MCF 10A (cell line): ENCODE measurements around the gene FBXL19. TPM values are rescaled to one million over a fixed set of nuclear protein-coding genes. Genes with fewer than 3 reads are reported as not detected.

ENCODE experiments used
- BruUV-seq: library from RNA; stranded (reverse); fragments of 400-500 nt; replicated peaks from 2 replicates; lab custom pipeline; 2021; lab: Mats Ljungman, UMichigan
- CTCF ChIA-PET: fragments of 300-600 bp; sonication (Branson Sonifier 250); formaldehyde crosslinking; extraction: SDS; loops from one replicate; lab custom pipeline; 2021; ENCODE audit warnings: antibody characterized with exemption, inconsistent platforms; lab: Yijun Ruan, JAX
- POLR2A ChIA-PET: fragments of 300-600, 350-650 bp; sonication (Branson Sonifier 250); formaldehyde crosslinking; extraction: SDS; loops from one replicate; lab custom pipeline; 2020; ENCODE audit warnings: antibody characterized with exemption, inconsistent platforms; lab: Yijun Ruan, JAX
- DNase-seq: peaks from one replicate; pipeline ENCODE4 v3.0.0-alpha.2; 2018; ENCODE audit not compliant: unreplicated experiment
- H3K27ac Mint-ChIP-seq: one replicate; pipeline ENCODE4 v1.8.0; 2022; ENCODE audit warnings: mild to moderate bottlenecking, low read depth, mixed read lengths; ENCODE audit not compliant: unreplicated experiment
- H3K27me3 Mint-ChIP-seq: one replicate; pipeline ENCODE4 v1.8.0; 2022; ENCODE audit warnings: mixed read lengths; ENCODE audit not compliant: insufficient read depth, unreplicated experiment
- H3K36me3 Mint-ChIP-seq: one replicate; pipeline ENCODE4 v1.8.0; 2022; ENCODE audit warnings: mild to moderate bottlenecking, moderate library complexity, mixed read lengths; ENCODE audit not compliant: insufficient read depth, unreplicated experiment
- H3K4me1 Mint-ChIP-seq: one replicate; pipeline ENCODE4 v1.8.0; 2022; ENCODE audit warnings: mixed read lengths; ENCODE audit not compliant: insufficient read depth, unreplicated experiment
- H3K4me3 Mint-ChIP-seq: one replicate; pipeline ENCODE4 v1.8.0; 2022; ENCODE audit warnings: mild to moderate bottlenecking, moderate library complexity, mixed read lengths; ENCODE audit not compliant: unreplicated experiment
- H3K9me3 Mint-ChIP-seq: one replicate; pipeline ENCODE4 v1.8.0; 2022; ENCODE audit warnings: mixed read lengths; ENCODE audit not compliant: unreplicated experiment
- intact Hi-C: fragments of 100-400 bp; cut with micrococcal nuclease; formaldehyde crosslinking; loops from 2 replicates; pipeline ENCODE4 v1.14.1; 2022
- total RNA-seq: library from RNA; stranded (reverse); gene quantifications from 2 replicates; pipeline ENCODE4 v1.2.3, GENCODE V29; 2022
- TF ChIP-seq, protein P1 (sequence below): fragments of 200-600 bp; IDR thresholded peaks from one replicate; pipeline ENCODE4 v1.8.0; 2022; ENCODE audit warnings: antibody characterized with exemption, mild to moderate bottlenecking; ENCODE audit not compliant: unreplicated experiment

FBXL19 gene
- total RNA-seq, 1 experiment from 2014 or later = 18.0 TPM

DNA sequence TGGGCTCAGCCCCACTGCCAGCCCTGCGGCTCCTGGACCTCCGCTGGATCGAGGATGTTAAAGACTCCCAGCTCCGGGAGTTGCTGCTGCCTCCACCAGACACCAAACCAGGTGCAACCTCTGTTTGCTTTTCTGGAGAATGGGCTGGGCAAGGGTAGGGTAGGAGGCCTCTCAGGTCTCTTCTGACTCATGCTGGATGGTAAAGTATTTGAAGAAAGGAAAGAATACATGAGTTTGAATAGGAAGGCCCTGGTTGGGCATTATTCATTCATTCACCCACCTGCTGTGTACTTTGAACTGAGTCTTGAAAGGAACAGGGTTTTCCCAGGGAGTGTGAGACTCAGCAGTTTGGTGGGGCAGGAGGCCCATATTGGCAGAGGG, 19.0 kb downstream of the FBXL19 start:
- no peak for DNase-seq
- H3K9me3 Mint-ChIP-seq = no peaks in the 10 kb centered on the region
- BruUV-seq = no TSS peak
- ChIA-PET POLR2A (interaction anchor here (0.7 to 3.3 kb wide), 12 partner anchors 7 to 511 kb away, joined by 3 to 34 read pairs (median 5); partner anchors contain the start of genes BCL7C, CTF1, ORAI3 and PHKG2), CTCF (interaction anchor here (0.6 to 6.2 kb wide), 34 partner anchors 10 to 510 kb away, joined by 3 to 67 read pairs (median 5); partner anchors contain the start of genes BCL7C and FBXL19)
- intact Hi-C loops = loop anchor here (1.0 to 10.0 kb wide), 3 partner anchors 19 to 158 kb away; partner anchors contain the start of genes FBXL19 and ZNF629
- H3K27me3 Mint-ChIP-seq = no peaks in the 10 kb centered on the region
- peaks cover 63% of the 10 kb centered on the region for H3K36me3 Mint-ChIP-seq
- H3K4me1 Mint-ChIP-seq = peaks cover 21% of the 10 kb centered on the region
- H3K4me3 Mint-ChIP-seq = no peak overlapping the region
- no peak overlapping the region for H3K27ac Mint-ChIP-seq
- TF ChIP-seq, protein P1, sequence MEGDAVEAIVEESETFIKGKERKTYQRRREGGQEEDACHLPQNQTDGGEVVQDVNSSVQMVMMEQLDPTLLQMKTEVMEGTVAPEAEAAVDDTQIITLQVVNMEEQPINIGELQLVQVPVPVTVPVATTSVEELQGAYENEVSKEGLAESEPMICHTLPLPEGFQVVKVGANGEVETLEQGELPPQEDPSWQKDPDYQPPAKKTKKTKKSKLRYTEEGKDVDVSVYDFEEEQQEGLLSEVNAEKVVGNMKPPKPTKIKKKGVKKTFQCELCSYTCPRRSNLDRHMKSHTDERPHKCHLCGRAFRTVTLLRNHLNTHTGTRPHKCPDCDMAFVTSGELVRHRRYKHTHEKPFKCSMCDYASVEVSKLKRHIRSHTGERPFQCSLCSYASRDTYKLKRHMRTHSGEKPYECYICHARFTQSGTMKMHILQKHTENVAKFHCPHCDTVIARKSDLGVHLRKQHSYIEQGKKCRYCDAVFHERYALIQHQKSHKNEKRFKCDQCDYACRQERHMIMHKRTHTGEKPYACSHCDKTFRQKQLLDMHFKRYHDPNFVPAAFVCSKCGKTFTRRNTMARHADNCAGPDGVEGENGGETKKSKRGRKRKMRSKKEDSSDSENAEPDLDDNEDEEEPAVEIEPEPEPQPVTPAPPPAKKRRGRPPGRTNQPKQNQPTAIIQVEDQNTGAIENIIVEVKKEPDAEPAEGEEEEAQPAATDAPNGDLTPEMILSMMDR = no peak

DNA sequence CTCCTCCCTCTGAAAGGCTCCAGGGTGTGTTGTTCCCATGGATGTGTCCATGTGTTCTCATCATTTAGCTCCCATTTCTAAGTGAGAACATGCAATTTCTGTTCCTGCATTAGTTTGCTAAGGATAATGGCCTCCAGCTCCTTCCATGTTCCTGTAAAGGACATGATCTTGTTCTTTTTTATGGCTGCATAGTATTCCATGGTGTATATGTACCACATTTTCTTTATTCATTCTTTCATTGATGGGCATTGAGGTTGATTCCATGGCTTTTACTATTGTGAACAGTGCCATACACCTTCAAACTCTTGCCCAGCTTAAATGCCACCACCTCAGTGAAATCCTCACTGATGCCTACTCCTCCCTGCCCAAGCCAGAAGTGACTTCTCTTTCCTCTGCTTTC, 21.0 kb downstream of the FBXL19 start:
- Mint-ChIP-seq H3K9me3 (no peaks in the 10 kb centered on the region), H3K4me3 (no peak overlapping the region), H3K4me1 (peaks cover 14% of the 10 kb centered on the region), H3K36me3 (peaks cover 53% of the 10 kb centered on the region), H3K27me3 (no peaks in the 10 kb centered on the region), H3K27ac (no peak overlapping the region)
- CTCF ChIA-PET = interaction anchor here (0.6 to 6.2 kb wide), 6 partner anchors 9 to 199 kb away, joined by 3 to 67 read pairs (median 3); no protein-coding TSS in a partner anchor
- no peak for DNase-seq
- TF ChIP-seq, protein P1 = no peak
- intact Hi-C loops = loop anchor here (10.0 kb wide), 1 partner anchor 160 kb away; the partner anchor contains the start of gene ZNF629
- BruUV-seq = no TSS peak
- POLR2A ChIA-PET = interaction anchor here (0.6 to 1.0 kb wide), 2 partner anchors 11 to 196 kb away, joined by 3 read pairs; no protein-coding TSS in a partner anchor

DNA sequence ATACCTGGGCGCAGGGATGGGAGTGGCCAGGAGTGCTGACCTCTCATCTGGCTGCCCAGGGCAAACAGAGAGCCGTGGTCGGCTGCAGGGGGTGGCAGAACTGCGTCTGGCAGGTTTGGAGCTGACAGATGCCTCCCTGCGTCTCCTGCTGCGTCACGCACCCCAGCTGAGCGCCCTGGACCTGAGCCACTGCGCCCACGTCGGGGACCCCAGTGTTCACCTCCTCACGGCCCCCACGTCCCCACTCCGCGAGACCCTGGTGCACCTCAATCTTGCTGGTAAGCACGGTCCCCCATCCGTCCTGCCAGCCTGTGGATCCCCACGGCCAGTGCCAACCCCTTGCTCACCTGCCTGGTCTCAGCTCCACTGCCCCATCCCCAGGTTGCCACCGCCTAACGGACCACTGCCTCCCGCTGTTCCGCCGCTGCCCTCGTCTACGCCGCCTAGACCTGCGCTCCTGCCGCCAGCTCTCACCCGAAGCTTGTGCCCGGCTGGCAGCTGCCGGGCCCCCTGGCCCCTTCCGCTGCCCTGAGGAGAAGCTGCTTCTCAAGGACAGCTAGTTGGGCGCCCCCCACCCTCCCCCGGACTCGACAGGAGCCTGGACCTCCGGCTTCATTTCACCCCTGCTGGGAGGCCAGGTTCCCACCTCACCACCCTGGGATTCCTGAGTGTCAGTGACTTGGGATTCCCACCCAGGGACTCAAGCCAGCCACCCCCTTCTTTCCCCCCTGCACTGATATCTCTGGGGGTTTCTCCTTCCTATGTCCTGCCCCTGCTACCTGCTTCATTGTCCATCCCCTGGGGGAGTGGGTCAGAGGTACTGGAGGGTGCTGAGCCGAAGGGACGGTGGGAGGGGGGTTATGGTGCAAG, 23.5 kb downstream of the FBXL19 start:
- intact Hi-C loops = loop anchor here (10.0 kb wide), 1 partner anchor 162 kb away; the partner anchor contains the start of gene ZNF629
- Mint-ChIP-seq H3K4me3 (no peak overlapping the region), H3K4me1 (no peaks in the 10 kb centered on the region), H3K9me3 (no peaks in the 10 kb centered on the region), H3K27ac (no peak overlapping the region), H3K27me3 (no peaks in the 10 kb centered on the region), H3K36me3 (peaks cover 41% of the 10 kb centered on the region)
- ChIA-PET POLR2A (interaction anchor here (1.3 kb wide), 1 partner anchor 100 kb away, joined by 3 read pairs; no protein-coding TSS in a partner anchor), CTCF (interaction anchor here (1.0 to 1.2 kb wide), 3 partner anchors 13 to 103 kb away, joined by 3 to 4 read pairs (median 3); no protein-coding TSS in a partner anchor)
- TF ChIP-seq, protein P1 = no peak
- no TSS peak for BruUV-seq
- no peak for DNase-seq

DNA sequence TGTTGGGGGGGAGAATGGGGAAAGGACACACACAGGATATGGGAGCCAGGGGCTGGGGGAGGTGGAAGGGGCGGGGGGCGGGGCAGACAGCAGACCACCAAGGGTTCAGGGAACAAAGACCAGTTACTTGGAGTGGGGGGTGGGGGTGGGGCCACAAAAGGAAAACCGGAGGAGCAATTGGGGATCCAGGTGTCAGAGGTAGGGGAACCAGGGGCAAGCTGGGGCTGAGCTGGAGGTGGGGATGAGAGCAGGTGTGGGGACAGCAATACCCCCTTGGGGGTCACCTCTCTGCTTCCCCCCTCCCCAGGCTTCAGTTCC, 24.1 kb downstream of the FBXL19 start:
- POLR2A ChIA-PET = interaction anchor here (1.3 kb wide), 1 partner anchor 101 kb away, joined by 3 read pairs; no protein-coding TSS in a partner anchor

More for the DNA sequence above, 24.1 kb downstream of the FBXL19 start:
- H3K4me3 Mint-ChIP-seq = no peak overlapping the region
- H3K4me1 Mint-ChIP-seq = no peaks in the 10 kb centered on the region
- TF ChIP-seq, protein P1 = no peak
- CTCF ChIA-PET = interaction anchor here (1.0 to 1.2 kb wide), 3 partner anchors 14 to 104 kb away, joined by 3 to 4 read pairs (median 3); no protein-coding TSS in a partner anchor
- intact Hi-C loops = loop anchor here (10.0 kb wide), 1 partner anchor 163 kb away; the partner anchor contains the start of gene ZNF629
- no peak for DNase-seq
- no peak overlapping the region for H3K27ac Mint-ChIP-seq
- no TSS peak for BruUV-seq
- peaks cover 41% of the 10 kb centered on the region for H3K36me3 Mint-ChIP-seq
- H3K9me3 Mint-ChIP-seq = no peaks in the 10 kb centered on the region
- H3K27me3 Mint-ChIP-seq = no peaks in the 10 kb centered on the region
